Measurements from ENCODE around the gene SH3TC2.

SH3TC2 gene

DNA sequence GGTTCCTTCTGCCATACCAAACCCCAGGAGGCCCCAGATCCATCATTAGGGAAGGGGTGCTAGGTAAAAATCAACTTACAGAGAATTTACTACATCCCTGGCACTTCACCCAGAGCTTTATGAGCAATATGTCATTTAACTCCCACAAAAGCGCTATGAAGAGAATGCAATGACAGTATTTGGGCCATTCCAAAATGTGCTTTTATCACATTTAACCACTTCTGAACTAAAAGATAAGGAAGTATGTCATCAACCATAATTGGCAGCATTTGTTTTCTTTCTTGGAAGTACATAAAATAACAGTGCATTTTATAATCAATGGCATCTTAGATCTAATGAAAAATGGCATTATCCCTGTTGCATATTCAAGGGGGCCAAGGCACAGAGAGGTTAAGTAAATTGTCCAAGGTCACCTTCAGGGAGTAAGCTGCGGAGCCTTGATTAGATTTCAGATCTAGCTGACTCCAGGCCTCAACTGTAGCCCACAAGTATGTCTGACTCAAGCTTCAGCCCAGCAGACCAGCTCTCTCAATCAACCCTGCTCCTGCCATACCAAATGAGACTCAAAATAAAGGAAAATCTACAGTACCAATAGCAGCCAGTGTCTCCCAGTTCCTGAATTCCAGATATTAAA lies 16.5 kb downstream of the SH3TC2 start:
- Mint-ChIP-seq H3K27me3 (no peaks in the 10 kb centered on the region), H3K36me3 (no peaks in the 10 kb centered on the region), H3K27ac (no peak overlapping the region), H3K4me3 (no peak overlapping the region), H3K9me3 (no peaks in the 10 kb centered on the region), H3K4me1 (no peaks in the 10 kb centered on the region)
- DNase-seq (no peak), ATAC-seq (replicated peaks) (no peak)

DNA sequence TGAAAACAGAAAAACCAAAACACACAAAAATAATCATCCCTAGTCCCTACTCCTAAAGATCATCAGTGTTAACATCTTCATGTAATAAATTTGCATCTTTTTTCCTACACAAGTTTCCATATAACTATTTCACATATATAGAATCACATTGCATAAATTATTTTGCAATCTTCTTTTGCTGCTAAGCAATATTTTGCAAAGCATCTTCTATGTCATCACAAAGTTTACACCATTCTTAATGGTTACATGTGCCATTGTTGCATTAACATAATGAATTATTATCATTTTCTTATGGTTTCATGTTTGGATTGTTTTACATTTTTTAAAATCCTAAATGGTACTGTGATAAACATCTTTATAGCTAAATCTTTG lies 17.8 kb downstream of the SH3TC2 start:
- DNase-seq: no peak
- H3K9me3 Mint-ChIP-seq: no peaks in the 10 kb centered on the region

DNA sequence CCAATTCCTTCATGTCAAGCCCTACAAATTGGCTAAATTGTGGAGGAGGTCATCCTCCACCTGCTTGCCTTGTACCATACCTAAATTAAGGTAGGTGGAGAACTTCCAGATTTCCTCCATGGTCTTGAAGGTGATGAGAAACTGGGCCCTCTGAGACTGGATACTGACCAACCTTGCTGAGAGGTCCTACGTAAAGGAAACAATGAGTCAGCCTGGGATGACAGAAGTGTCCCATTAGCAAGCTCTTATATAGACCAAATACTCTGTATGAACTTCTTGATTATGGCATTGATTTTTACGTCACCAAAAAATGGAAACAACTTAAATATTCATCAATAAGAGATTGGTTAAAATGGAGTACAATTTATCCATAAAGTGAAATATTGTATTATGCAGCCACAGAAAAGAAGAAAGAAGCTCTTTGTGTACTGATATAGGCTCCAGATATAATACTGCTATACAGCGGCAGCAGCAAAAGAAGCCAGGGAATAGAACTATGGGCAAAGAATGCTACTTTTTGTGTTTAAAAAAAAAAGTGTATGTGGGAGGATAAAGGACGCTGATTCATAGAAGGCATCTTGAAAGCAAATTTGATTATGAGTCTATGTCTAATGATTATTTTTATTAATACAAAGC lies 18.3 kb downstream of the SH3TC2 start:
- no peaks in the 10 kb centered on the region for H3K36me3 Mint-ChIP-seq
- H3K27ac Mint-ChIP-seq: no peak overlapping the region
- no peak for DNase-seq

More for the DNA sequence above, 17.8 kb downstream of the SH3TC2 start:
- Mint-ChIP-seq H3K4me1 (no peaks in the 10 kb centered on the region), H3K36me3 (no peaks in the 10 kb centered on the region), H3K27me3 (no peaks in the 10 kb centered on the region), H3K4me3 (no peak overlapping the region), H3K27ac (no peak overlapping the region)
- no peak for ATAC-seq (replicated peaks)

DNA sequence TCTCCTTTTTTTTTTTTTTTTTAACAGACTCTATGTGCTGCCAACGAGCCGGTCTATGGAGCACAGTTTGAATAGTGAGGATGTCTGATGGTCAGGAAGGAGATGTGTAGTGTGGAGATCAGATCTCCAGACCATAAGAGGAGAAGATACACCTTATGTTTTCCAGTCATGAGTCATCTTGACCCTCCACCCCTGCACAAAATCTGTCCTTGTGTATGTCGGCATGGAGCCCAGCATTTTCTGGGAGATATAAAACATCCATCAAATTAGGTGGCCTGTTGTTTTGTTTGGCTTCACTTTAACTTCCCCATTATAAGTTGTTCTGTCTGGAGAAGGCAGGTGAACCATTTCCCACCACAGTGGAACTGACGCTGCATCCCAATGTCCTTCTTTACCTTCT lies 19.2 kb downstream of the SH3TC2 start:
- Mint-ChIP-seq H3K4me3 (no peak overlapping the region), H3K9me3 (no peaks in the 10 kb centered on the region), H3K36me3 (no peaks in the 10 kb centered on the region), H3K27me3 (no peaks in the 10 kb centered on the region), H3K4me1 (no peaks in the 10 kb centered on the region), H3K27ac (no peak overlapping the region)
- ATAC-seq (replicated peaks): no peak
- no peak for DNase-seq

More for the DNA sequence above, 18.3 kb downstream of the SH3TC2 start:
- H3K4me3 Mint-ChIP-seq: no peak overlapping the region
- no peaks in the 10 kb centered on the region for H3K27me3 Mint-ChIP-seq
- no peak for ATAC-seq (replicated peaks)
- H3K9me3 Mint-ChIP-seq: no peaks in the 10 kb centered on the region
- no peaks in the 10 kb centered on the region for H3K4me1 Mint-ChIP-seq

- Mint-ChIP-seq H3K36me3 (no peaks in the 10 kb centered on the region), H3K27ac (no peak overlapping the region), H3K9me3 (no peaks in the 10 kb centered on the region), H3K27me3 (no peaks in the 10 kb centered on the region), H3K4me3 (no peak overlapping the region), H3K4me1 (peaks cover 2 to 4% of the 10 kb centered on the region in 2 donors)
- ATAC-seq (replicated peaks) (no peak), DNase-seq (no peak)
Measured at GRCh38 chr5:149042865-149043264, 20.0 kb downstream of the SH3TC2 start.

DNA sequence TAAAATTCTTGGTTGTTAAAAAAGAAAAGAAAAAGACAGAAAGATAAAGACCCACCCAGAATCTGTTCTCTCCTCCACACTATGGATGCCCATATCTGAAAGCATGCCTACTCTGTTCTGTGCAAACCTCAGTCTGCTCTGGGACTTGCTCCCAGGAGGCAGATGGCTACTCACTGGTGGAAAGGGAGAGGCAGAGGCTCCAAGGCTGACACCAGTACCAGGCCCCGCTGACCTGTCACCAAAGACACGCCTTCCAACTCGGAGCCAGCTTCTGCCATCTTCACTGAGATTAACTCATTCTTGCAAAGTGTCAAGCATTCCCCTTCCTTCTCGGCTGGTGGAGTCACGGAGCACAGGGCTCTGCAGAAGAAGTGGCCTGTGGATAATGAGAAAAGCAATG lies 21.6 kb downstream of the SH3TC2 start:
- Mint-ChIP-seq H3K4me1 (peaks cover 6 to 20% of the 10 kb centered on the region in 2 donors), H3K36me3 (no peaks in the 10 kb centered on the region), H3K9me3 (no peaks in the 10 kb centered on the region), H3K27me3 (peaks cover 10 to 16% of the 10 kb centered on the region in 2 donors), H3K4me3 (no peak overlapping the region), H3K27ac (no peak overlapping the region)
- no peak for ATAC-seq (replicated peaks)
- DNase-seq: no peak

GRCh38 chr5:149040421-149040820 lies 22.4 kb downstream of the SH3TC2 start:
- H3K27me3 Mint-ChIP-seq: peaks cover 15 to 19% of the 10 kb centered on the region in 2 donors
- H3K36me3 Mint-ChIP-seq: no peaks in the 10 kb centered on the region
- H3K27ac Mint-ChIP-seq: no peak overlapping the region
- H3K4me3 Mint-ChIP-seq: no peak overlapping the region
- no peak for ATAC-seq (replicated peaks)
- no peak for DNase-seq
- peaks cover 8 to 26% of the 10 kb centered on the region in 2 donors for H3K4me1 Mint-ChIP-seq
- no peaks in the 10 kb centered on the region for H3K9me3 Mint-ChIP-seq

DNA sequence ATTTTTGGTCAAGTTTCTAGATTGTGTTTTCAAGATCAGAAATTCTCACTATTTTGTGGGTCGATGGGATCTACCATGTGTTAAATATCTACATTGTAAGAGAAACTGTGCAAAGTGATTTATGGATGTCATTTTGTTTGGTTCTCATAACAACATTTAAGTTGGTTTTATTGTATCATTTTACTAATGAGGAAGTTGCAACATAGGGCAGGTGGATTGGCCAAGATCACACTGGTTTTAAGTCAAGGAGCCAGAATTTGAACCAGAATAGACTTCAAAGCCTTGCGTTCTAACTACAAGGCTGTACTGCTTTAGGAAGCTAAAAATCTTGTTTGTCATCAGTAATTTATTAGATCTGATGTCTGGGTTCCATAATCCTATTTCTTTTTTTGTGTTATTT lies 23.4 kb downstream of the SH3TC2 start:
- Mint-ChIP-seq H3K4me1 (peaks cover 9 to 31% of the 10 kb centered on the region in 2 donors), H3K9me3 (no peaks in the 10 kb centered on the region), H3K27ac (no peak overlapping the region), H3K4me3 (no peak overlapping the region), H3K36me3 (no peaks in the 10 kb centered on the region), H3K27me3 (peaks cover 17 to 19% of the 10 kb centered on the region in 2 donors)
- DNase-seq (no peak), ATAC-seq (replicated peaks) (no peak)

DNA sequence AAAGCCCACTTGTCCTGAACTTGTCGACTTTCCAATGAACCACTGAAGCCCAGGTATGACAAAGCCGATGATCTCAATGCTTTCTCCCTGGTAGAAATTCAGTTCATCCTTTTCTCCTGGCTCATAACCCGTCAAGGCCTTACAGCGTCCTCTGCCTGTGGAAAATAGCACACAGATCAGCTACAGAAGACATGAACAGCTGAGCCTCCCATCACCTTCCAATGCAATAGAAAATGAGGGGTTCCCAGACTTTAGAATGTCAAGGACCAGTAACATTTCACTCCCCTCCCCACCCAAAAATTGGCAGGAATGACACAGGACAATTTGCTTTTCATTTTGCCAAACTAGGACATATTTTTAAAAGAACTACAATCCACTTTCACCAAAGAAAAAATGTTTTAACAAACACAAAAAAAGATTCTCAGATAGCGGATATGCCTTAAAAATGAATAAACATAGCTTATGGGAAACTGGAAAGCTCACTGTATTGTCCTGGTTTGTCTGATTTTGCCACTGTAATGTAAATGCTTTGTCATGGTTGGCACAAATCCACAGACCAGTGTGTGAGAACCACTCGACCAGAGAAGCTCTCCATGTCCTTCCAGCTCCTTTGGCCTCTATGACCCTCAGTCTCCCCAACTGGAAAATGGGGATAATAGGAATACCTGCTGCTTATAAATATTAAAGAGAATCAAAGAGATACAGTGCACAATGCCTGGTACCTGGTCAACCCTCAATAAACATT lies 24.4 kb downstream of the SH3TC2 start:
- Mint-ChIP-seq H3K27ac (no peak overlapping the region), H3K9me3 (no peaks in the 10 kb centered on the region), H3K27me3 (peaks cover 17 to 19% of the 10 kb centered on the region in 2 donors), H3K36me3 (no peaks in the 10 kb centered on the region), H3K4me3 (no peak overlapping the region), H3K4me1 (peaks cover 9 to 31% of the 10 kb centered on the region in 2 donors)
- no peak for ATAC-seq (replicated peaks)
- no peak for DNase-seq

DNA sequence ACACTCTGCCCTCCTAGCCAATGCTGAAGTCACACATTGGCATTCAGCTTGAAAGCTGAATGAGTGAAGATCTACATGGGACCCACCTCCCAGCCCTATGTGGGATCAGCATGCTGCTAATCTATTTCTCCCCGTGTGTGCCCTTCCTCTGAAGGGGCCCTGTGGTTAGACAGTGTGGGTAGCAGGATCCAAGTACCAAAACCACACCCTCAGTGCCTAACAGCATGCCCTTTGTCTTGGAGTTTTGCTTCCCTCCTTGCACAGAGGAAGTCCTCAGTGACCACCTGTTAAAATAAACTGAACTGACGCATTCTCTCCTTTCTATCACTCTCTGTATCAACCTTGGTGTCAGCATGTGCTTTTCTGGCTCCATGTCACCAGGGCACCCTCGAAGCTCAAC lies 25.0 kb downstream of the SH3TC2 start:
- Mint-ChIP-seq H3K9me3 (no peaks in the 10 kb centered on the region), H3K4me1 (peaks cover 9 to 31% of the 10 kb centered on the region in 2 donors), H3K36me3 (no peaks in the 10 kb centered on the region), H3K27ac (no peak overlapping the region), H3K4me3 (no peak overlapping the region), H3K27me3 (peaks cover 17 to 19% of the 10 kb centered on the region in 2 donors)
- DNase-seq (no peak), ATAC-seq (replicated peaks) (peak; percentile 55 to 88)

DNA sequence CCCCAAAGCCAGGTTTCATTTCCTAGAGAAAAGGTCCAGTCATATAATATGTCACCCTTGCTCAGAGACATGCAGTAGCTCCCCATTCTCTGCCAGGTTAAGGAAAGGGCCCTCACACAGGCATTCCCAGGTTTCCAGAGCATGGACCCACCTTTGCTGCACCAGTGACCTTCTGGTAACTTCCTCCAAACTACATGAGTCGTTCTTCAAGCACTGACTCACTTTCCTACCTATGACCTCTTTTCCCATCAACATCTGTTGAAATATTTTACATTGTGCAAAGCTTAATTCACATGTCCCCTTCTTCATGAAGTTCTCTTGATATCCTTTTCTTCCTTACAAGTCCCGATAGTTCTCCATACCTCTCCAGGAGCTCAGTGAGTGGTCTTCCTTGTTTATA lies 25.9 kb downstream of the SH3TC2 start:
- Mint-ChIP-seq H3K4me3 (no peak overlapping the region), H3K27me3 (peaks cover 17 to 19% of the 10 kb centered on the region in 2 donors), H3K9me3 (no peaks in the 10 kb centered on the region), H3K4me1 (peaks cover 9 to 31% of the 10 kb centered on the region in 2 donors), H3K27ac (no peak overlapping the region), H3K36me3 (no peaks in the 10 kb centered on the region)
- no peak for DNase-seq
- ATAC-seq (replicated peaks): no peak

DNA sequence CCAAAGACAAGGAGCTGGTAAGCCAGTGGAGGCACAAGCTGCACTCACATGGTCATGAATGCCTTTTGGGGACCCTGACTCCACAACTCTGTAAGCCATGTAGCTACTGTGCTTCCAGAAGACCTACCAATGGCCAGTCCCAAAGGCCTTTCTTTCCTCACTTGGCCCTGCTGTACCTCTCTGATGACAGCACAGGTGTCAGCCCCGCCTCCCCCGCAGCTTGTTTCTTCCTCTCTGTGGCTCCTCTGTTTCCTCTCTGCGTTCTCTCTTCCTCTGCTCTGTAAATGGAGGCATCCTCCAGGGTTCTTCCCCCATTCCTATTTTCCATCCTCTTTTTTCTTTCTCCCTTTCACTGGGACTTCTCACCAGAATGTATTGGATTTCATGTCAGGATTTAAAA lies 26.7 kb downstream of the SH3TC2 start:
- no peak overlapping the region for H3K4me3 Mint-ChIP-seq
- H3K27me3 Mint-ChIP-seq: peaks cover 17 to 19% of the 10 kb centered on the region in 2 donors
- H3K4me1 Mint-ChIP-seq: peaks cover 9 to 31% of the 10 kb centered on the region in 2 donors
- no peaks in the 10 kb centered on the region for H3K9me3 Mint-ChIP-seq
- no peak for DNase-seq
- no peaks in the 10 kb centered on the region for H3K36me3 Mint-ChIP-seq
- ATAC-seq (replicated peaks): no peak
- H3K27ac Mint-ChIP-seq: no peak overlapping the region

DNA sequence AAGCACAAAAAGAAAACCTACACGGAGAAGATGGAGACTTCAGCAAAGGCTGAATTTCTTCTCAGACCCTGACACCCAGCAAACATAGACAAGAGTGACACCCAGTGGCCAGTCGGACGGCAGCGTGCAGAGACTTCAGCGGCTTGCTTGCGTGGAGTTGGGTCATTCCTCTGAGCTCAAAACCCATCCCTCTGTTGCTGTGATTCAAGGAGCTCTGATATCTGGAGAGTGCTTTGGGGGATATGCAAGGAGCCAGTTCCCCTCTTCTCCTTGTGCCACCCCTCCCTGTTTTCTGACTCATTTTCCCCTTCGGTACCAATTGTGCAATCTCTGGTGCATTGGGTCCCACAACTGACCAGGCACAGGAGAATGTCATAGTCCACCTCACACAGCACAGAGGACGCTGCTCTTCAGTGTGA lies 27.5 kb downstream of the SH3TC2 start:
- no peak overlapping the region for H3K4me3 Mint-ChIP-seq
- H3K4me1 Mint-ChIP-seq: peaks cover 9 to 31% of the 10 kb centered on the region in 2 donors
- ATAC-seq (replicated peaks) (peak; percentile 78 to 93), DNase-seq (peak; percentile 49)
- H3K36me3 Mint-ChIP-seq: no peaks in the 10 kb centered on the region
- no peaks in the 10 kb centered on the region for H3K9me3 Mint-ChIP-seq
- no peak overlapping the region for H3K27ac Mint-ChIP-seq
- peaks cover 17 to 19% of the 10 kb centered on the region in 2 donors for H3K27me3 Mint-ChIP-seq

DNA sequence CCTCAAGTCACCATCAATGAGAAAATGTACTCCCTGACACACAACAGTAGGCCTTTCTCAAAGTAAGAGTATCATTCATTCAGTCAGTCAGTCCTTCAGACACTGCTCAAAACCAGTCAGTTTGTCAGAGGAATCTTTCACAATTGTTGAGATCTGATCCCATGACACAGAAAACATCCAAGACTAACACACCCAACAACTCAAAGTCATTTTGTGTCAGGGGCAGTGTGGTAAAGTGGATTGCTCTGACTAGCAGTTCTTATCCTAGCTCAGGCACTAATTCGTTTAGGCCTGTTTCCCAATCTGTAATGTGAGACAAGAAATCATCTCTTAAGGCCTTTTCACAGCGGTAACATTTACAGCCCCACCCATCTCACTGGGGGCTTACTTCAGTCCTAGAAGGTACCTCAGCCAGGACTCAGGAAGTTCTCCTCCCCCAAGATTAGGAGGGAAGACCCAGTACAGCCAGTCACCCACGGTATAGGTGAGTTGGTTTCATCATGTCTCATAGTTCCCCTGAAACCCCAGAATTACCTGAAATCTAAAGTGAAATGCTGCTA lies 31.9 kb downstream of the SH3TC2 start:
- H3K27ac Mint-ChIP-seq: no peak overlapping the region
- no peaks in the 10 kb centered on the region for H3K9me3 Mint-ChIP-seq
- peaks cover 3 to 8% of the 10 kb centered on the region in 2 donors for H3K4me1 Mint-ChIP-seq
- no peak for ATAC-seq (replicated peaks)
- no peak for DNase-seq
- peaks cover under 1 to 4% of the 10 kb centered on the region in 2 donors for H3K27me3 Mint-ChIP-seq
- H3K4me3 Mint-ChIP-seq: no peak overlapping the region
- H3K36me3 Mint-ChIP-seq: no peaks in the 10 kb centered on the region

Data from stimulated activated naive B cell treated with anti-CD40 and anti-IgM and Interleukin-4, amounts not matched to agents 10 μg/mL and 1 μg/mL and 100 μg/mL, for 72 hours (primary cell).